ENCODE data around the gene CASKIN2.

The CASKIN2 gene

GRCh38 chr17:75515496-75516254, at the start of gene CASKIN2:
Gene CASKIN2, minus strand, starts transcription at chr17:75515537. Its CDS starts 1,733 bp downstream, at chr17:75513804.
- Histone ChIP-seq H3K27me3 (ENCODE audit: control insufficient read depth, insufficient read depth, low read length) (no peaks in the 10 kb centered on the region), H3K9ac (ENCODE audit: low read length) (peak within 1 kb of the TSS; percentile 75), H3K4me3 (ENCODE audit: low read length) (peak within 1 kb of the TSS; percentile 80), H3K4me1 (ENCODE audit: control insufficient read depth, insufficient read depth, low read length) (peaks cover 52% of the 10 kb centered on the region), H3K9me3 (ENCODE audit: control insufficient read depth, low read length) (no peaks in the 10 kb centered on the region), H3K36me3 (ENCODE audit: control insufficient read depth, insufficient read depth, low read length) (peaks cover 5% of the 10 kb centered on the region)

- H3K36me3 ChIP-seq (ENCODE audit: control insufficient read depth, insufficient read depth, low read length): peaks cover 27% of the 10 kb centered on the region
- no peak overlapping the region for H3K9ac ChIP-seq (ENCODE audit: low read length)
- H3K4me3 ChIP-seq (ENCODE audit: low read length): no peak overlapping the region
These were observed 49.7 kb upstream of the CASKIN2 start for GRCh38 chr17:75565066-75565465.

GRCh38 chr17:75564195-75564594, 48.9 kb upstream of the CASKIN2 start:
- H3K36me3 ChIP-seq (ENCODE audit: control insufficient read depth, insufficient read depth, low read length): peaks cover 36% of the 10 kb centered on the region
- no peaks in the 10 kb centered on the region for H3K9me3 ChIP-seq (ENCODE audit: control insufficient read depth, low read length)
- no peaks in the 10 kb centered on the region for H3K27me3 ChIP-seq (ENCODE audit: control insufficient read depth, insufficient read depth, low read length)
- H3K4me3 ChIP-seq (ENCODE audit: low read length): no peak overlapping the region
- H3K9ac ChIP-seq (ENCODE audit: low read length): no peak overlapping the region
- peaks cover 8% of the 10 kb centered on the region for H3K4me1 ChIP-seq (ENCODE audit: control insufficient read depth, insufficient read depth, low read length)

More at GRCh38 chr17:75565066-75565465, 49.7 kb upstream of the CASKIN2 start:
- no peaks in the 10 kb centered on the region for H3K9me3 ChIP-seq (ENCODE audit: control insufficient read depth, low read length)
- no peaks in the 10 kb centered on the region for H3K27me3 ChIP-seq (ENCODE audit: control insufficient read depth, insufficient read depth, low read length)
- H3K4me1 ChIP-seq (ENCODE audit: control insufficient read depth, insufficient read depth, low read length): no peaks in the 10 kb centered on the region

- Histone ChIP-seq H3K9ac (ENCODE audit: low read length) (no peak overlapping the region), H3K36me3 (ENCODE audit: control insufficient read depth, insufficient read depth, low read length) (peaks cover 33% of the 10 kb centered on the region), H3K4me1 (ENCODE audit: control insufficient read depth, insufficient read depth, low read length) (peaks cover 14% of the 10 kb centered on the region), H3K4me3 (ENCODE audit: low read length) (no peak overlapping the region), H3K9me3 (ENCODE audit: control insufficient read depth, low read length) (no peaks in the 10 kb centered on the region), H3K27me3 (ENCODE audit: control insufficient read depth, insufficient read depth, low read length) (no peaks in the 10 kb centered on the region)
These were observed 47.9 kb upstream of the CASKIN2 start for GRCh38 chr17:75563063-75563758.

- Histone ChIP-seq H3K9me3 (ENCODE audit: control insufficient read depth, low read length) (no peaks in the 10 kb centered on the region), H3K27me3 (ENCODE audit: control insufficient read depth, insufficient read depth, low read length) (no peaks in the 10 kb centered on the region), H3K36me3 (ENCODE audit: control insufficient read depth, insufficient read depth, low read length) (peaks cover 36% of the 10 kb centered on the region), H3K4me1 (ENCODE audit: control insufficient read depth, insufficient read depth, low read length) (peaks cover 26% of the 10 kb centered on the region), H3K9ac (ENCODE audit: low read length) (no peak overlapping the region), H3K4me3 (ENCODE audit: low read length) (no peak overlapping the region)
These were observed 46.7 kb upstream of the CASKIN2 start for GRCh38 chr17:75561927-75562603.

GRCh38 chr17:75559958-75560533, 44.7 kb upstream of the CASKIN2 start:
- Histone ChIP-seq H3K36me3 (ENCODE audit: control insufficient read depth, insufficient read depth, low read length) (peaks cover 30% of the 10 kb centered on the region), H3K4me3 (ENCODE audit: low read length) (no peak overlapping the region), H3K4me1 (ENCODE audit: control insufficient read depth, insufficient read depth, low read length) (peaks cover 46% of the 10 kb centered on the region), H3K27me3 (ENCODE audit: control insufficient read depth, insufficient read depth, low read length) (no peaks in the 10 kb centered on the region), H3K9me3 (ENCODE audit: control insufficient read depth, low read length) (no peaks in the 10 kb centered on the region), H3K9ac (ENCODE audit: low read length) (no peak overlapping the region)

GRCh38 chr17:75558666-75559530, 43.6 kb upstream of the CASKIN2 start:
- peaks cover 47% of the 10 kb centered on the region for H3K4me1 ChIP-seq (ENCODE audit: control insufficient read depth, insufficient read depth, low read length)
- no peaks in the 10 kb centered on the region for H3K9me3 ChIP-seq (ENCODE audit: control insufficient read depth, low read length)
- H3K4me3 ChIP-seq (ENCODE audit: low read length): no peak overlapping the region
- no peak overlapping the region for H3K9ac ChIP-seq (ENCODE audit: low read length)
- no peaks in the 10 kb centered on the region for H3K27me3 ChIP-seq (ENCODE audit: control insufficient read depth, insufficient read depth, low read length)
- H3K36me3 ChIP-seq (ENCODE audit: control insufficient read depth, insufficient read depth, low read length): peaks cover 25% of the 10 kb centered on the region

- peaks cover 47% of the 10 kb centered on the region for H3K4me1 ChIP-seq (ENCODE audit: control insufficient read depth, insufficient read depth, low read length)
- H3K27me3 ChIP-seq (ENCODE audit: control insufficient read depth, insufficient read depth, low read length): no peaks in the 10 kb centered on the region
- H3K9ac ChIP-seq (ENCODE audit: low read length): peak overlapping the region; percentile 34
- H3K4me3 ChIP-seq (ENCODE audit: low read length): peak overlapping the region; percentile 17
- H3K36me3 ChIP-seq (ENCODE audit: control insufficient read depth, insufficient read depth, low read length): peaks cover 21% of the 10 kb centered on the region
- no peaks in the 10 kb centered on the region for H3K9me3 ChIP-seq (ENCODE audit: control insufficient read depth, low read length)
These were observed 42.7 kb upstream of the CASKIN2 start for GRCh38 chr17:75557852-75558665.

GRCh38 chr17:75557075-75557851, 41.9 kb upstream of the CASKIN2 start:
- Histone ChIP-seq H3K36me3 (ENCODE audit: control insufficient read depth, insufficient read depth, low read length) (peaks cover 21% of the 10 kb centered on the region), H3K4me1 (ENCODE audit: control insufficient read depth, insufficient read depth, low read length) (peaks cover 52% of the 10 kb centered on the region), H3K27me3 (ENCODE audit: control insufficient read depth, insufficient read depth, low read length) (no peaks in the 10 kb centered on the region), H3K9ac (ENCODE audit: low read length) (peak overlapping the region; percentile 59), H3K9me3 (ENCODE audit: control insufficient read depth, low read length) (no peaks in the 10 kb centered on the region), H3K4me3 (ENCODE audit: low read length) (peak overlapping the region; percentile 17)

GRCh38 chr17:75555679-75556153, 40.4 kb upstream of the CASKIN2 start:
- Histone ChIP-seq H3K36me3 (ENCODE audit: control insufficient read depth, insufficient read depth, low read length) (peaks cover 21% of the 10 kb centered on the region), H3K4me1 (ENCODE audit: control insufficient read depth, insufficient read depth, low read length) (peaks cover 63% of the 10 kb centered on the region), H3K27me3 (ENCODE audit: control insufficient read depth, insufficient read depth, low read length) (no peaks in the 10 kb centered on the region), H3K4me3 (ENCODE audit: low read length) (no peak overlapping the region), H3K9me3 (ENCODE audit: control insufficient read depth, low read length) (no peaks in the 10 kb centered on the region), H3K9ac (ENCODE audit: low read length) (peak overlapping the region; percentile 45)

Measured in mucosa of stomach (tissue), 1 donor.